Astrocyte of the cerebellum (primary cell): ENCODE measurements around the gene TMEM234.

ENCODE experiments used
- DNase-seq: peaks from one replicate; pipeline ENCODE4 v3.0.0-alpha.2; 2011; ENCODE audit warnings: low read depth
- H3K4me3 ChIP-seq: 2 replicates; pipeline ENCODE4 v1.5.1; 2011; ENCODE audit warnings: mild to moderate bottlenecking, low read depth, low read length, moderate library complexity
- in situ Hi-C: cut with HindIII; loops from 2 replicates; pipeline ENCODE4 v1.10.0; 2017; ENCODE audit warnings: low sequenced_read_pairs
- TF ChIP-seq, protein P1 (sequence below): IDR thresholded peaks from 2 replicates; pipeline ENCODE4 v1.5.1; 2012; ENCODE audit warnings: low read length, low read depth, moderate library complexity, mild to moderate bottlenecking; ENCODE audit errors: missing control alignments

Gene TMEM234

DNA sequence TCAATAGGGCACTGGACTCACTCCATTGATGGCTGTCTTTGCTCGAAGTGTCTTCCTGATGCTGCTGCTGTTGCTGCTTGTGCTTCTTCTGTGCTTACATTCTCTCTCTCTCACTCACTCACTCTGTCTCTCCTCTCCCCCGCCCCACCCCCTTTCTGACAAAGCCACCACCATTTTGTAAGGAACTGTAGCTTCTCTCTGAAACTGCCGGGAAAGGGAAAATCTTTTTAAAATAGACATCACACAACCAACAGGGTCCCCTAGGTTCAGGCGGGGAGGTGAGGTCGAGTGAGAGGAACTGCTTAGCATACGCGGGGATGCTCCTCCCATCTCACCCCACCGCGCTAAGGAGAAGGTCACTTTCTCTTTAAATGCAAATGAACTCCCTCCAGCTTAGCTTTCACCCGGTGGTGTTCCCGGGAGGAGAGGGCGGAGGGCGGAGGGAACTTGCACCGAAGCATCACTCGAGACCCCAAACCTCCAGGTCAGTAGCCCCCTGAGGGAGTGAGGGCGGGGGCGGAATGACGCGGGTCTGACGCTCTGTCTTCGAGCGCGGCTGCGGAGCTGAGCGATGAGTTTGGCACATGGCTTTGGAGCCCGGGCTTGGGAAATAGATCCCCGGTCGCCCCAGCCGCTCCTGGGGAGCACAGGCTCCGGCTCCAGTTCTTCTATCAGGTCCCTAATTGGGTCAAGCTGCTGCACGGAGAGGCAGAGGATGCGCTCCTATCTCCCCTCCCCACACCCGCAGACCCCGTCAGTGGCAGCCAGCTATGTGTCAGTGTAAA lies 21.7 kb downstream of the TMEM234 start, which contains the start of gene CCDC28B:
Gene CCDC28B (plus strand): TSS at position 370 of the 785 bp plus-strand sequence. CDS start 1,341 bp downstream, outside the sequence.
- in situ Hi-C loops: loop anchor here (10.0 kb wide), 1 partner anchor 174 kb away; no protein-coding TSS in a partner anchor
- peak within 1 kb of the TSS; percentile 62 for H3K4me3 ChIP-seq
- no peak for DNase-seq
- TF ChIP-seq, protein P1, sequence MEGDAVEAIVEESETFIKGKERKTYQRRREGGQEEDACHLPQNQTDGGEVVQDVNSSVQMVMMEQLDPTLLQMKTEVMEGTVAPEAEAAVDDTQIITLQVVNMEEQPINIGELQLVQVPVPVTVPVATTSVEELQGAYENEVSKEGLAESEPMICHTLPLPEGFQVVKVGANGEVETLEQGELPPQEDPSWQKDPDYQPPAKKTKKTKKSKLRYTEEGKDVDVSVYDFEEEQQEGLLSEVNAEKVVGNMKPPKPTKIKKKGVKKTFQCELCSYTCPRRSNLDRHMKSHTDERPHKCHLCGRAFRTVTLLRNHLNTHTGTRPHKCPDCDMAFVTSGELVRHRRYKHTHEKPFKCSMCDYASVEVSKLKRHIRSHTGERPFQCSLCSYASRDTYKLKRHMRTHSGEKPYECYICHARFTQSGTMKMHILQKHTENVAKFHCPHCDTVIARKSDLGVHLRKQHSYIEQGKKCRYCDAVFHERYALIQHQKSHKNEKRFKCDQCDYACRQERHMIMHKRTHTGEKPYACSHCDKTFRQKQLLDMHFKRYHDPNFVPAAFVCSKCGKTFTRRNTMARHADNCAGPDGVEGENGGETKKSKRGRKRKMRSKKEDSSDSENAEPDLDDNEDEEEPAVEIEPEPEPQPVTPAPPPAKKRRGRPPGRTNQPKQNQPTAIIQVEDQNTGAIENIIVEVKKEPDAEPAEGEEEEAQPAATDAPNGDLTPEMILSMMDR: no peak

- DNase-seq: no peak
- in situ Hi-C loops: loop anchor here (10.0 kb wide), 1 partner anchor 175 kb away; no protein-coding TSS in a partner anchor
- H3K4me3 ChIP-seq: peak overlapping the region; percentile 62
- TF ChIP-seq, protein P1: no peak
These were observed 22.5 kb downstream of the TMEM234 start for GRCh38 chr1:32199717-32200072.

- DNase-seq: no peak
- in situ Hi-C loops: no loop called here
- H3K4me3 ChIP-seq: no peak overlapping the region
- TF ChIP-seq, protein P1: no peak
These were observed 23.0 kb downstream of the TMEM234 start for GRCh38 chr1:32199043-32199716.

GRCh38 chr1:32198237-32199042 lies 23.7 kb downstream of the TMEM234 start:
- H3K4me3 ChIP-seq: no peak overlapping the region
- in situ Hi-C loops: no loop called here
- DNase-seq: no peak
- TF ChIP-seq, protein P1: no peak

- TF ChIP-seq, protein P1: no peak
- in situ Hi-C loops: no loop called here
- H3K4me3 ChIP-seq: no peak overlapping the region
- no peak for DNase-seq
These were observed 24.3 kb downstream of the TMEM234 start for GRCh38 chr1:32197837-32198236.

DNA sequence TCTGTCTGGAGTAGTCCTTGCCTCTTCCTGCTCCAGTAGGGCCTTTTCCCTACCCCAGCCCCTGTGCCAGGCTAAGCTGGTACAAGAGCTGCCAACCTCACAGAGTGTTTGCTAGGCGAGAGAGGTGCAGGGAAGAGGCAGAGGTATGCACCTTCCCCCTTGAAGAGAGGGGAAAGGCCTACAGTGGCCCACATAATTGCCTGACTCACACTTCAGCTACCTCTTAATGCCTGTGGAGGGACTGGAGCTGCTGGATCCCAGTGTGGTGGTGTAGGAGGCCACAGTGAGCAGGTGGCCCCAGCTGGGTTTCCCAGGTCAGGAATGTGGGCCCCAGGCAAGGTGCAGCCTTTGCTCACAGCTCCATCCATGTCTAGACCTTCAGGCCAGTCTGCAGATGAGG lies 25.1 kb downstream of the TMEM234 start:
- DNase-seq: no peak
- TF ChIP-seq, protein P1: no peak
- in situ Hi-C loops: no loop called here
- H3K4me3 ChIP-seq: no peak overlapping the region
